GM12878 (cell line): Measurements from ENCODE around the gene IL37.

Experiments used
- KDM1A ChIP-seq: fragments of 200-600 bp; sonication (generic); IDR thresholded peaks from 2 replicates; pipeline ENCODE4 v1.6.1; 2016; ENCODE audit warnings: borderline replicate concordance
- MYC ChIP-seq: IDR thresholded peaks from 2 replicates; pipeline ENCODE4 v1.6.1; 2011; ENCODE audit warnings: mild to moderate bottlenecking, low read length, moderate library complexity, inconsistent platforms; ENCODE audit not compliant: insufficient read depth, insufficient replicate concordance, insufficient read length, severe bottlenecking
- POLR2A ChIP-seq: IDR thresholded peaks from 2 replicates; pipeline ENCODE4 v1.6.1; 2011; ENCODE audit warnings: low read depth, mild to moderate bottlenecking, low read length
- POLR2AphosphoS5 ChIP-seq: IDR thresholded peaks from 2 replicates; pipeline ENCODE4 v1.6.1; 2011; ENCODE audit warnings: mild to moderate bottlenecking, low read length, inconsistent platforms
- RB1 ChIP-seq: fragments of 450-650 bp; formaldehyde crosslinking; IDR thresholded peaks from 2 replicates; pipeline ENCODE4 v1.6.1; 2017; ENCODE audit warnings: mild to moderate bottlenecking, borderline replicate concordance
- SPI1 ChIP-seq: IDR thresholded peaks from 2 replicates; pipeline ENCODE4 v1.6.1; 2011; ENCODE audit warnings: low read depth, mild to moderate bottlenecking, low read length, moderate library complexity, borderline replicate concordance; ENCODE audit not compliant: insufficient read depth
- STAT3 ChIP-seq: IDR thresholded peaks from 2 replicates; pipeline ENCODE4 v1.6.1; 2011; ENCODE audit warnings: low read depth, low read length, improper control_type of control experiment
- TCF7 ChIP-seq: IDR thresholded peaks from 2 replicates; pipeline ENCODE4 v1.6.1; 2014; ENCODE audit warnings: antibody characterized with exemption, borderline replicate concordance
- TF ChIP-seq, protein P1 (sequence below), 3 experiments: IDR thresholded peaks in 2 of 3; conservative IDR thresholded peaks in 1 of 3; 2 replicates each; pipeline ENCODE4 v1.5.1; 2011; ENCODE audit warnings: low read depth in 3 of 3, low read length in 3 of 3, mild to moderate bottlenecking in 3 of 3, control low read depth in 2 of 3, moderate library complexity in 2 of 3, inconsistent platforms in 1 of 3, mixed read lengths in 1 of 3; ENCODE audit not compliant: control insufficient read depth in 2 of 3, insufficient read depth in 1 of 3; ENCODE audit errors: extremely low read depth in 1 of 3
- TF ChIP-seq, protein P2 (sequence below): IDR thresholded peaks from 2 replicates; pipeline ENCODE4 v1.6.1; 2011; ENCODE audit warnings: low read depth, low read length, improper control_type of control experiment, borderline replicate concordance

- TF ChIP-seq RB1 = no peak
- no peak for TF ChIP-seq TCF7
- TF ChIP-seq POLR2AphosphoS5 = no peak
- TF ChIP-seq STAT3 = no peak
- TF ChIP-seq, protein P1, sequence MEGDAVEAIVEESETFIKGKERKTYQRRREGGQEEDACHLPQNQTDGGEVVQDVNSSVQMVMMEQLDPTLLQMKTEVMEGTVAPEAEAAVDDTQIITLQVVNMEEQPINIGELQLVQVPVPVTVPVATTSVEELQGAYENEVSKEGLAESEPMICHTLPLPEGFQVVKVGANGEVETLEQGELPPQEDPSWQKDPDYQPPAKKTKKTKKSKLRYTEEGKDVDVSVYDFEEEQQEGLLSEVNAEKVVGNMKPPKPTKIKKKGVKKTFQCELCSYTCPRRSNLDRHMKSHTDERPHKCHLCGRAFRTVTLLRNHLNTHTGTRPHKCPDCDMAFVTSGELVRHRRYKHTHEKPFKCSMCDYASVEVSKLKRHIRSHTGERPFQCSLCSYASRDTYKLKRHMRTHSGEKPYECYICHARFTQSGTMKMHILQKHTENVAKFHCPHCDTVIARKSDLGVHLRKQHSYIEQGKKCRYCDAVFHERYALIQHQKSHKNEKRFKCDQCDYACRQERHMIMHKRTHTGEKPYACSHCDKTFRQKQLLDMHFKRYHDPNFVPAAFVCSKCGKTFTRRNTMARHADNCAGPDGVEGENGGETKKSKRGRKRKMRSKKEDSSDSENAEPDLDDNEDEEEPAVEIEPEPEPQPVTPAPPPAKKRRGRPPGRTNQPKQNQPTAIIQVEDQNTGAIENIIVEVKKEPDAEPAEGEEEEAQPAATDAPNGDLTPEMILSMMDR (IDR thresholded peaks at IDR 0.05 in 2 of 3, conservative IDR thresholded peaks at IDR 0.05 in 1 of 3; ENCODE audit: control insufficient read depth in 2 of 3, extremely low read depth in 1 of 3, insufficient read depth in 1 of 3, low read depth in 3 of 3, low read length in 3 of 3) = no peak
- TF ChIP-seq POLR2A = no peak
- no peak for TF ChIP-seq SPI1
- no peak for TF ChIP-seq MYC
- TF ChIP-seq, protein P2, sequence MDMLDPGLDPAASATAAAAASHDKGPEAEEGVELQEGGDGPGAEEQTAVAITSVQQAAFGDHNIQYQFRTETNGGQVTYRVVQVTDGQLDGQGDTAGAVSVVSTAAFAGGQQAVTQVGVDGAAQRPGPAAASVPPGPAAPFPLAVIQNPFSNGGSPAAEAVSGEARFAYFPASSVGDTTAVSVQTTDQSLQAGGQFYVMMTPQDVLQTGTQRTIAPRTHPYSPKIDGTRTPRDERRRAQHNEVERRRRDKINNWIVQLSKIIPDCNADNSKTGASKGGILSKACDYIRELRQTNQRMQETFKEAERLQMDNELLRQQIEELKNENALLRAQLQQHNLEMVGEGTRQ = no peak
- no peak for TF ChIP-seq KDM1A
Measured at GRCh38 chr2:112923237-112923966, 12.4 kb downstream of the IL37 start.
